DND-41 (cell line): ENCODE measurements around the gene GPC5.

Experiments used
- EZH2 ChIP-seq: IDR thresholded peaks from 3 replicates; pipeline ENCODE4 v1.6.1; 2012; ENCODE audit warnings: borderline replicate concordance, low read depth, mild to moderate bottlenecking, moderate library complexity, low read length, inconsistent platforms; ENCODE audit not compliant: severe bottlenecking
- TF ChIP-seq, protein P1 (sequence below): IDR thresholded peaks from 2 replicates; pipeline ENCODE4 v1.5.1; 2012; ENCODE audit warnings: borderline replicate concordance, low read length, moderate library complexity, mild to moderate bottlenecking; ENCODE audit not compliant: poor library complexity, severe bottlenecking; ENCODE audit errors: extremely low read depth

DNA sequence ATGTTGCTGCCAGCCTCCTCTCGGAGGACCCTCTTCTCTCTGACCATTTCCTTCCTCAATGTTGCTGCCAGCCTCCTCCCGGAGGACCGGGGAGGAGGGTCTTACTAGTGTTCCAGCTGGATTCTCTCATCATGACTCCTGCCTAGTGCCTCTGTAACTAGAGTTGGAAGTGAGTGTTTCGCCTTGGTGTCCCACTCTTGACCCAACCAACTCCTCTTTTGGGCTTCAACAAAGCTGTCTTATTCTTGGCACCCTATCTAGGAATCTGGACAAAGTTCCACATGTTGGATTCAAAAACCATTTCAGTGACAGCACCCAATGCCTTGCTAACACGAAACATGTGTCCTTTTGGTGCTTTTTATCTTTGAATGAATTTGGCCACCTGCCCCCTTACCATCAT is 165.4 kb downstream of the GPC5 start:
- TF ChIP-seq, protein P1, sequence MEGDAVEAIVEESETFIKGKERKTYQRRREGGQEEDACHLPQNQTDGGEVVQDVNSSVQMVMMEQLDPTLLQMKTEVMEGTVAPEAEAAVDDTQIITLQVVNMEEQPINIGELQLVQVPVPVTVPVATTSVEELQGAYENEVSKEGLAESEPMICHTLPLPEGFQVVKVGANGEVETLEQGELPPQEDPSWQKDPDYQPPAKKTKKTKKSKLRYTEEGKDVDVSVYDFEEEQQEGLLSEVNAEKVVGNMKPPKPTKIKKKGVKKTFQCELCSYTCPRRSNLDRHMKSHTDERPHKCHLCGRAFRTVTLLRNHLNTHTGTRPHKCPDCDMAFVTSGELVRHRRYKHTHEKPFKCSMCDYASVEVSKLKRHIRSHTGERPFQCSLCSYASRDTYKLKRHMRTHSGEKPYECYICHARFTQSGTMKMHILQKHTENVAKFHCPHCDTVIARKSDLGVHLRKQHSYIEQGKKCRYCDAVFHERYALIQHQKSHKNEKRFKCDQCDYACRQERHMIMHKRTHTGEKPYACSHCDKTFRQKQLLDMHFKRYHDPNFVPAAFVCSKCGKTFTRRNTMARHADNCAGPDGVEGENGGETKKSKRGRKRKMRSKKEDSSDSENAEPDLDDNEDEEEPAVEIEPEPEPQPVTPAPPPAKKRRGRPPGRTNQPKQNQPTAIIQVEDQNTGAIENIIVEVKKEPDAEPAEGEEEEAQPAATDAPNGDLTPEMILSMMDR = no peak
- no peak for TF ChIP-seq EZH2
